Common myeloid progenitor, CD34-positive (primary cell): ENCODE results near the gene KIT.
A peak's percentile ranks its signal among the peaks of the same experiment; 100 is the strongest.

ENCODE experiments used
- CTCF ChIA-PET: fragments of 350-600 bp; sonication (Branson Sonifier 250); formaldehyde crosslinking; loops from one replicate; lab custom pipeline; 2021; ENCODE audit warnings: antibody characterized with exemption; lab: Charles Lee
- POLR2A ChIA-PET: fragments of 350-600 bp; sonication (Branson Sonifier 250); formaldehyde crosslinking; loops from one replicate; lab custom pipeline; 2021; ENCODE audit warnings: antibody characterized with exemption; lab: Charles Lee
- DNase-seq, 3 donors: peaks; one replicate each; pipeline versions ENCODE4 v3.0.0 to v3.0.0-alpha.2; 2013
- H3K27ac ChIP-seq, 2 experiments: 1 replicate in 1 of 2; 2 replicates in 1 of 2; pipeline ENCODE4 v1.7.0; 2013; ENCODE audit warnings: inconsistent platforms in 2 of 2, low read length in 2 of 2, mild to moderate bottlenecking in 2 of 2, low read depth in 1 of 2, moderate library complexity in 1 of 2; ENCODE audit not compliant: severe bottlenecking in 2 of 2, insufficient read depth in 1 of 2, poor library complexity in 1 of 2
- H3K27me3 ChIP-seq, 5 experiments: replicated peaks in 2 of 5; 1 replicate in 3 of 5; 2 replicates in 2 of 5; pipeline versions ENCODE4 v1.6.1 to v1.7.0; 2013; ENCODE audit warnings: low read length in 4 of 5, mild to moderate bottlenecking in 2 of 5, moderate library complexity in 2 of 5, inconsistent platforms in 1 of 5; ENCODE audit not compliant: insufficient read depth in 5 of 5, control insufficient read depth in 4 of 5
- H3K36me3 ChIP-seq, 4 experiments: 1 replicate in 2 of 4; 2 replicates in 2 of 4; pipeline versions ENCODE4 v1.6.1 to v1.7.0; 2013; ENCODE audit warnings: low read length in 3 of 4, control low read depth in 1 of 4, mild to moderate bottlenecking in 1 of 4; ENCODE audit not compliant: control insufficient read depth in 4 of 4, insufficient read depth in 4 of 4
- H3K4me1 ChIP-seq, 4 experiments: 1 replicate in 3 of 4; 2 replicates in 1 of 4; pipeline versions ENCODE4 v1.6.1 to v1.7.1; 2013; ENCODE audit warnings: low read length in 3 of 4, mild to moderate bottlenecking in 3 of 4, control low read depth in 1 of 4, inconsistent platforms in 1 of 4, moderate library complexity in 1 of 4; ENCODE audit not compliant: control insufficient read depth in 4 of 4, insufficient read depth in 4 of 4; ENCODE audit errors: control extremely low read depth in 1 of 4
- H3K4me3 ChIP-seq, 7 experiments: 1 replicate in 4 of 7; 2 replicates in 3 of 7; pipeline versions ENCODE4 v1.5.1 to v1.7.0; 2013; ENCODE audit warnings: mild to moderate bottlenecking in 7 of 7, low read length in 6 of 7, moderate library complexity in 6 of 7, inconsistent platforms in 2 of 7, low read depth in 2 of 7, control low read depth in 1 of 7; ENCODE audit not compliant: insufficient read depth in 4 of 7, control insufficient read depth in 1 of 7; ENCODE audit errors: extremely low read depth in 1 of 7
- H3K9me3 ChIP-seq, 5 experiments: 1 replicate in 4 of 5; 2 replicates in 1 of 5; pipeline versions ENCODE4 v1.6.1 to v1.7.1; 2013; ENCODE audit warnings: low read length in 4 of 5, mild to moderate bottlenecking in 2 of 5, inconsistent platforms in 1 of 5, low read depth in 1 of 5, moderate library complexity in 1 of 5; ENCODE audit not compliant: control insufficient read depth in 4 of 5, insufficient read depth in 2 of 5; ENCODE audit errors: control extremely low read depth in 1 of 5
- WGBS: methylation state at CpG from one replicate; pipeline ENCODE4 v1.1.5; 2013; ENCODE audit not compliant: insufficient coverage; 5-methylcytosine and 5-hydroxymethylcytosine counted together

KIT gene

GRCh38 chr4:54717694-54718093 is 59.9 kb downstream of the KIT start:
- Histone ChIP-seq H3K36me3 (peaks cover 0 to 25% (median 6%) of the 10 kb centered on the region in 4 experiments), H3K4me1 (peaks cover 0 to 4% (median 1%) of the 10 kb centered on the region in 4 experiments), H3K27ac (no peak overlapping the region), H3K4me3 (no peak overlapping the region), H3K27me3 (no peaks in the 10 kb centered on the region), H3K9me3 (no peaks in the 10 kb centered on the region)
- WGBS, result 100% methylated on average over 3 of the region's 3 CpGs
- no peak for DNase-seq
- POLR2A ChIA-PET, result interaction anchor here (0.6 kb wide), 1 partner anchor 813 kb away, joined by 3 read pairs; no protein-coding TSS in a partner anchor
- CTCF ChIA-PET, result interaction anchor here (1.5 kb wide), 1 partner anchor 9 kb away, joined by 3 read pairs; no protein-coding TSS in a partner anchor

GRCh38 chr4:54719378-54719777 is 61.6 kb downstream of the KIT start:
- POLR2A ChIA-PET, result no interaction called here
- peak in 2 of 3 donors; percentile 11 to 42 for DNase-seq
- peaks cover 0 to 4% (median 1%) of the 10 kb centered on the region in 4 experiments for H3K4me1 ChIP-seq
- H3K27ac ChIP-seq, result no peak overlapping the region
- no CpG with 5 or more reads among the region's 3 CpGs for WGBS
- no peaks in the 10 kb centered on the region for H3K9me3 ChIP-seq
- peaks cover 0 to 33% (median 9%) of the 10 kb centered on the region in 4 experiments for H3K36me3 ChIP-seq
- H3K4me3 ChIP-seq, result no peak overlapping the region
- H3K27me3 ChIP-seq, result no peaks in the 10 kb centered on the region
- CTCF ChIA-PET, result interaction anchor here (1.1 to 1.6 kb wide), 2 partner anchors 9 to 16 kb away, joined by 4 to 5 read pairs; no protein-coding TSS in a partner anchor

GRCh38 chr4:54723220-54723619 is 65.5 kb downstream of the KIT start:
- H3K36me3 ChIP-seq, result peaks cover 15 to 55% (median 27%) of the 10 kb centered on the region in 4 experiments
- H3K27ac ChIP-seq, result peak overlapping the region in 1 of 2 experiments; percentile 8
- peaks cover 0 to 4% (median 3%) of the 10 kb centered on the region in 4 experiments for H3K4me1 ChIP-seq
- WGBS, result 88% methylated on average over 2 of the region's 3 CpGs
- CTCF ChIA-PET, result interaction anchor here (1.1 kb wide), 1 partner anchor 12 kb away, joined by 3 read pairs; no protein-coding TSS in a partner anchor
- no peaks in the 10 kb centered on the region for H3K27me3 ChIP-seq
- POLR2A ChIA-PET, result no interaction called here
- DNase-seq, result no peak
- H3K9me3 ChIP-seq, result no peaks in the 10 kb centered on the region
- H3K4me3 ChIP-seq, result no peak overlapping the region

DNA sequence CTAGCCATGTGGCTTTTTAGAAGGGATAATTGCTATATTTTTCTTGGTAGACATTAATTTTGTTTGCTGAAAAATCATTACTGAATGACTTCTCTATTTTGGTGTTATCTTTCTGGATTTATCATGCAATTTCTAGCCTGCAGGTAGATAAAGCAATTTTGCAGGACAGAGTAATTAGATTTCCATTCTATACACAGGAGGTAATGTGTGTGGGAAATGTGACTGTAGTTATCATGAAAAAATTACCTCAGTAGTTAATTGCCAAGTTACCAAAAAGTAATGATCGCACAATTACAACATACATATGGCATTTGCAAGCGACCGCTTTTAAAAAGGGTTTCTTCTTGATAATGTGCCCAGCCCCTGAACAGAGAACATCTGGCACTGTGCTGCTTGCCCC is 66.1 kb downstream of the KIT start:
- no peaks in the 10 kb centered on the region for H3K27me3 ChIP-seq
- H3K36me3 ChIP-seq, result peaks cover 15 to 60% (median 32%) of the 10 kb centered on the region in 4 experiments
- ChIA-PET CTCF (interaction anchor here (0.9 kb wide), 1 partner anchor 13 kb away, joined by 3 read pairs; no protein-coding TSS in a partner anchor), POLR2A (no interaction called here)
- H3K27ac ChIP-seq, result no peak overlapping the region
- WGBS, result 88% methylated on average over 3 of the region's 3 CpGs
- H3K9me3 ChIP-seq, result no peaks in the 10 kb centered on the region
- no peak overlapping the region for H3K4me3 ChIP-seq
- no peak for DNase-seq
- peaks cover 0 to 4% (median 2%) of the 10 kb centered on the region in 4 experiments for H3K4me1 ChIP-seq

DNA sequence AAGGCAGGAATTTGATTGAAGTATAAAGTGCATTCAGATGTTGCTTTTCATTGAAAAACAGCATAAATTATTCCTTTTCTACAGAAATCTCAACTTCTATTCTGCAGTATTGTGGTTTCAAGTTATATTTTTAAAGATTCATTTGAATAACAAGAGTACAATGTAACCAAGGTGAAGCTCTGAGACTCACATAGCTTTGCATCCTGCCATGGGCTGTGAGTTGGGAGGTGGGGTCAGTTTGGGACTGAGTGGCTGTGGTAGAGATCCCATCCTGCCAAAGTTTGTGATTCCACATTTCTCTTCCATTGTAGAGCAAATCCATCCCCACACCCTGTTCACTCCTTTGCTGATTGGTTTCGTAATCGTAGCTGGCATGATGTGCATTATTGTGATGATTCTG is 69.2 kb downstream of the KIT start:
- CTCF ChIA-PET, result interaction anchor here (0.6 kb wide), 1 partner anchor 49 kb away, joined by 3 read pairs; no protein-coding TSS in a partner anchor
- Histone ChIP-seq H3K9me3 (peaks cover 0 to 1% (median 0%) of the 10 kb centered on the region in 5 experiments), H3K4me1 (peaks cover 0 to 3% (median 0%) of the 10 kb centered on the region in 4 experiments), H3K36me3 (peaks cover 24 to 77% (median 52%) of the 10 kb centered on the region in 4 experiments), H3K4me3 (no peak overlapping the region), H3K27ac (no peak overlapping the region), H3K27me3 (no peaks in the 10 kb centered on the region)
- no peak for DNase-seq
- POLR2A ChIA-PET, result no interaction called here
- WGBS, result no CpG with 5 or more reads among the region's 2 CpGs

- peak in 1 of 3 donors; percentile 35 for DNase-seq
- ChIA-PET CTCF (no interaction called here), POLR2A (no interaction called here)
- H3K9me3 ChIP-seq, result peaks cover 0 to 1% (median 0%) of the 10 kb centered on the region in 5 experiments
- 93% methylated on average over 2 of the region's 2 CpGs for WGBS
- no peak overlapping the region for H3K4me3 ChIP-seq
- H3K4me1 ChIP-seq, result peaks cover 0 to 3% (median 0%) of the 10 kb centered on the region in 4 experiments
- H3K27me3 ChIP-seq, result no peaks in the 10 kb centered on the region
- H3K36me3 ChIP-seq, result peaks cover 25 to 80% (median 54%) of the 10 kb centered on the region in 4 experiments
- no peak overlapping the region for H3K27ac ChIP-seq
These were observed 69.6 kb downstream of the KIT start for GRCh38 chr4:54727346-54727745.

GRCh38 chr4:54728368-54728767 is 70.6 kb downstream of the KIT start:
- WGBS, result 100% methylated on average over 1 of the region's 3 CpGs
- Histone ChIP-seq H3K36me3 (peaks cover 28 to 83% (median 63%) of the 10 kb centered on the region in 4 experiments), H3K4me3 (no peak overlapping the region), H3K27ac (no peak overlapping the region), H3K9me3 (peaks cover 0 to 1% (median 0%) of the 10 kb centered on the region in 5 experiments), H3K4me1 (peaks cover 0 to 3% (median 0%) of the 10 kb centered on the region in 4 experiments), H3K27me3 (no peaks in the 10 kb centered on the region)
- ChIA-PET POLR2A (no interaction called here), CTCF (interaction anchor here (1.0 to 1.7 kb wide), 2 partner anchors 8 to 593 kb away, joined by 3 to 7 read pairs; no protein-coding TSS in a partner anchor)
- DNase-seq, result no peak
